ENCODE measurements around the gene WDR45B.

GRCh38 chr17:82589851-82590180, 58.4 kb downstream of the WDR45B start:
- no peak for TF ChIP-seq CTCF (conservative IDR thresholded peaks at IDR 0.05)
- no peak for TF ChIP-seq ZFX (IDR thresholded peaks at IDR 0.05)

All from C4-2B (cell line).